Measurements from ENCODE around the gene PAX9. TPM values are rescaled to one million over a fixed set of nuclear protein-coding genes. Genes with fewer than 3 reads are reported as not detected.

Gene PAX9
- polyA plus RNA-seq, 1 donor from 2014 or later: not detected

GRCh38 chr14:36653962-36654793, 7.5 kb upstream of the PAX9 start:
- no peaks in the 10 kb centered on the region for H3K79me2 ChIP-seq (replicated peaks; ENCODE audit: insufficient read depth, low read length)
- H4K20me1 ChIP-seq (ENCODE audit: insufficient read depth): no peaks in the 10 kb centered on the region
- H3K4me3 ChIP-seq (ENCODE audit: low read length): no peak overlapping the region
- no peak overlapping the region for H3K9ac ChIP-seq (ENCODE audit: low read length)
- no peaks in the 10 kb centered on the region for H3K36me3 ChIP-seq (ENCODE audit: insufficient read depth, low read length)
- no peak overlapping the region for H3K4me2 ChIP-seq (ENCODE audit: low read length)
- TF ChIP-seq TAF1 (IDR thresholded peaks at IDR 0.05; ENCODE audit: low read depth): no peak
- TF ChIP-seq POLR2AphosphoS5 (IDR thresholded peaks at IDR 0.05): peak; percentile 38
- H3K27me3 ChIP-seq (ENCODE audit: insufficient read depth, low read depth, low read length): peaks cover 100% of the 10 kb centered on the region
- no peak overlapping the region for H2AFZ ChIP-seq (ENCODE audit: low read depth, low read length)
- no peaks in the 10 kb centered on the region for H3K9me2 ChIP-seq (ENCODE audit: insufficient read depth, low read length)
- no peaks in the 10 kb centered on the region for H3F3A ChIP-seq (ENCODE audit: insufficient read depth, low read length, poor library complexity, severe bottlenecking)
- no peak overlapping the region for H3K27ac ChIP-seq (ENCODE audit: low read length)
- peaks cover 6% of the 10 kb centered on the region for H3K9me3 ChIP-seq (ENCODE audit: low read length)

DNA sequence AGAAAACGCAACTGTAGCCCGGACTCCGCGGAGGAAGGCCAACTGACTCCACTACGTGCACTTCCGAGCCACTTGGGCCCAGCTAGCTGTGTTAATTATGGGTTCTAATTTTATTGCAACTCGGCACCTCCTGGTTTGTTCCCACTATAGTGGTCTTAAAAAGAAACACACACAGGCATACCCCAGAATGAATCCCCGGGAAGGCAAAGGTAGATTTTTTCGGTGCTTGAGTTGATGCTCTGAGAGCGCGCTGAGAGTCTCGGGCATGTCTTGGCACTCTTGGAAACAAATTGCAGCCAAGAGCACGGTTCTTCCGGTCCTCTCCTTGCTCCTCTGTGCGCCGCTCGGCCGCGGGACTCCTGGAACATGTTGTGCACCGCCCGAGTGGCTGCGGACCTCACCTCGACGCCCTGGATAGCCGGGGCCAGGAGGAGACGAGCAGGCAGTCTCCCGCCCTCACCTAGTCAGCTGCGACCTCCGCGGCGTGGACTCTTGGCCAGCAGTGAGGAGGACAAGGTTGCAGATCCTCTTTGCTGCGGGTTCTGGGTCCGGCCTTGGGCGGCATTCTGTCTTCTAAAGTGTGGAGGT, 6.8 kb upstream of the PAX9 start:
- no peak overlapping the region for H3K4me2 ChIP-seq (ENCODE audit: low read length)
- H4K20me1 ChIP-seq (ENCODE audit: insufficient read depth): no peaks in the 10 kb centered on the region
- no peak overlapping the region for H3K27ac ChIP-seq (ENCODE audit: low read length)
- no peaks in the 10 kb centered on the region for H3F3A ChIP-seq (ENCODE audit: insufficient read depth, low read length, poor library complexity, severe bottlenecking)
- no peak overlapping the region for H3K9ac ChIP-seq (ENCODE audit: low read length)
- H2AFZ ChIP-seq (ENCODE audit: low read depth, low read length): no peak overlapping the region
- H3K27me3 ChIP-seq (ENCODE audit: insufficient read depth, low read depth, low read length): peaks cover 100% of the 10 kb centered on the region
- no peaks in the 10 kb centered on the region for H3K9me2 ChIP-seq (ENCODE audit: insufficient read depth, low read length)
- H3K79me2 ChIP-seq (replicated peaks; ENCODE audit: insufficient read depth, low read length): no peaks in the 10 kb centered on the region
- TF ChIP-seq MXI1 (conservative IDR thresholded peaks at IDR 0.05; ENCODE audit: poor library complexity, severe bottlenecking) (no peak), RAD21 (conservative IDR thresholded peaks at IDR 0.05) (no peak), EZH2 (IDR thresholded peaks at IDR 0.05; ENCODE audit: borderline replicate concordance, insufficient read depth, low read length, poor library complexity, severe bottlenecking) (no peak)
- H3K4me3 ChIP-seq (ENCODE audit: low read length): no peak overlapping the region
- peaks cover 6% of the 10 kb centered on the region for H3K9me3 ChIP-seq (ENCODE audit: low read length)
- no peaks in the 10 kb centered on the region for H3K36me3 ChIP-seq (ENCODE audit: insufficient read depth, low read length)

DNA sequence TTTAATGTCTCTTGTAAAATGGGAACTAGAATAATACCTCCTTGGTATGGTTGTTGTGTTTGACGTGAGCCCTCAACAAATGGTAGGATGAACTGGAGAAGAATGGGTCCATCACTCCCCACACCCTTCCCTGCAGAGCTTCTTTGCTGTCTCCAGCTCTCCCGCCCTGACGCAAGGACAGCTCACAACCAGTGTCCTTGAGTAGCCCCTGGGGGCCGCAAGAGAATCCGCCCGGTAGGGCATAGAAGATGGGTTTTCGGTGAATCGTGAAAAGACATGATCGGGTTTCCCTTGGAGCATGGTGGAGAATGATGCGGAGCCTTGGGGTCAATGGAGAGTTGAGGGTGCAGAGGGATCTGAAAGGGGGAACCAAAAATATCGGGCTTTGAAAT, 6.1 kb upstream of the PAX9 start:
- no peak overlapping the region for H3K9ac ChIP-seq (ENCODE audit: low read length)
- H3K36me3 ChIP-seq (ENCODE audit: insufficient read depth, low read length): no peaks in the 10 kb centered on the region
- no peak for TF ChIP-seq MXI1 (conservative IDR thresholded peaks at IDR 0.05; ENCODE audit: poor library complexity, severe bottlenecking)
- TF ChIP-seq POLR2AphosphoS5 (IDR thresholded peaks at IDR 0.05): no peak
- TF ChIP-seq CTCF (IDR thresholded peaks at IDR 0.05; ENCODE audit: poor library complexity, severe bottlenecking): no peak
- no peak for TF ChIP-seq EZH2 (IDR thresholded peaks at IDR 0.05; ENCODE audit: borderline replicate concordance, insufficient read depth, low read length, poor library complexity, severe bottlenecking)
- no peaks in the 10 kb centered on the region for H4K20me1 ChIP-seq (ENCODE audit: insufficient read depth)
- no peaks in the 10 kb centered on the region for H3K79me2 ChIP-seq (replicated peaks; ENCODE audit: insufficient read depth, low read length)
- no peak overlapping the region for H3K4me2 ChIP-seq (ENCODE audit: low read length)
- H3K27ac ChIP-seq (ENCODE audit: low read length): no peak overlapping the region
- H3K9me3 ChIP-seq (ENCODE audit: low read length): peaks cover 6% of the 10 kb centered on the region
- H3F3A ChIP-seq (ENCODE audit: insufficient read depth, low read length, poor library complexity, severe bottlenecking): no peaks in the 10 kb centered on the region
- no peak overlapping the region for H3K4me3 ChIP-seq (ENCODE audit: low read length)
- H3K9me2 ChIP-seq (ENCODE audit: insufficient read depth, low read length): no peaks in the 10 kb centered on the region
- no peak overlapping the region for H2AFZ ChIP-seq (ENCODE audit: low read depth, low read length)
- peaks cover 100% of the 10 kb centered on the region for H3K27me3 ChIP-seq (ENCODE audit: insufficient read depth, low read depth, low read length)

Measured in neural cell (in vitro differentiated cells).